ENCODE data around the gene EFCAB8. TPM values are rescaled to one million over a fixed set of nuclear protein-coding genes. Genes with fewer than 3 reads are reported as not detected.
A peak's percentile ranks its signal among the peaks of the same experiment; 100 is the strongest.

EFCAB8 gene
- total and polyA plus RNA-seq, 11 donors, result 0.03 to 0.29 (median 0.08) TPM; not detected in 8

DNA sequence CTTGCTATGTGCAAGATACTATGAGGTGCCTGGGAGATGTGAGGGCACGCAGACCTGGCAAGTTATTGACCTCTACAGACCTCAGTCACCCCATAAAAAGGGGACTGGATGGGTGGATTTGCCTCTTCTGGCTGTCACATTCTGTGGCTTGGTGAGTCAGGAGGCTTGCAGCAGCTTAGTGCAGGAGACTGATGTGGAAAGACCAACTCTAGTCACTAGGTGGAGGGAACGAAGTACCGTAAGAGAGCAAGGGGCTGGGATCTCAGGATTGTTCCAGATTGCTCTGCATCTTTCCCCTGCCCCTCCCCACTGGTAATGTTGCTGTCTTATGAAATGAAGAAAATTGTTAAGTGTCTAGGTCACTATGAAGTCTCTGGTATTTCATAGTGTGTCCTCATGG lies 35.6 kb upstream of the EFCAB8 start:
- intact Hi-C loops (cut with DNase I), result no loop called here
- ATAC-seq (no peak), DNase-seq (no peak)
- peak overlapping the region in 1 of 12 donors; percentile 3 for H3K27ac ChIP-seq
- H3K36me3 ChIP-seq, result peaks cover 0 to 25% (median 24%) of the 10 kb centered on the region in 9 donors
- WGBS, 4 donors, result 53 to 78% (median 69%) methylated on average over 3 of the region's 3 CpGs
- no peak for TF ChIP-seq POLR2A (IDR thresholded peaks at IDR 0.05)
- TF ChIP-seq, protein P1, sequence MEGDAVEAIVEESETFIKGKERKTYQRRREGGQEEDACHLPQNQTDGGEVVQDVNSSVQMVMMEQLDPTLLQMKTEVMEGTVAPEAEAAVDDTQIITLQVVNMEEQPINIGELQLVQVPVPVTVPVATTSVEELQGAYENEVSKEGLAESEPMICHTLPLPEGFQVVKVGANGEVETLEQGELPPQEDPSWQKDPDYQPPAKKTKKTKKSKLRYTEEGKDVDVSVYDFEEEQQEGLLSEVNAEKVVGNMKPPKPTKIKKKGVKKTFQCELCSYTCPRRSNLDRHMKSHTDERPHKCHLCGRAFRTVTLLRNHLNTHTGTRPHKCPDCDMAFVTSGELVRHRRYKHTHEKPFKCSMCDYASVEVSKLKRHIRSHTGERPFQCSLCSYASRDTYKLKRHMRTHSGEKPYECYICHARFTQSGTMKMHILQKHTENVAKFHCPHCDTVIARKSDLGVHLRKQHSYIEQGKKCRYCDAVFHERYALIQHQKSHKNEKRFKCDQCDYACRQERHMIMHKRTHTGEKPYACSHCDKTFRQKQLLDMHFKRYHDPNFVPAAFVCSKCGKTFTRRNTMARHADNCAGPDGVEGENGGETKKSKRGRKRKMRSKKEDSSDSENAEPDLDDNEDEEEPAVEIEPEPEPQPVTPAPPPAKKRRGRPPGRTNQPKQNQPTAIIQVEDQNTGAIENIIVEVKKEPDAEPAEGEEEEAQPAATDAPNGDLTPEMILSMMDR (IDR thresholded peaks at IDR 0.05), result no peak
- H3K4me1 ChIP-seq, result peaks cover 0 to 59% (median 32%) of the 10 kb centered on the region in 12 donors
- H3K27me3 ChIP-seq, result no peaks in the 10 kb centered on the region
- no peak overlapping the region for H3K4me3 ChIP-seq
- H3K9me3 ChIP-seq, result no peaks in the 10 kb centered on the region

DNA sequence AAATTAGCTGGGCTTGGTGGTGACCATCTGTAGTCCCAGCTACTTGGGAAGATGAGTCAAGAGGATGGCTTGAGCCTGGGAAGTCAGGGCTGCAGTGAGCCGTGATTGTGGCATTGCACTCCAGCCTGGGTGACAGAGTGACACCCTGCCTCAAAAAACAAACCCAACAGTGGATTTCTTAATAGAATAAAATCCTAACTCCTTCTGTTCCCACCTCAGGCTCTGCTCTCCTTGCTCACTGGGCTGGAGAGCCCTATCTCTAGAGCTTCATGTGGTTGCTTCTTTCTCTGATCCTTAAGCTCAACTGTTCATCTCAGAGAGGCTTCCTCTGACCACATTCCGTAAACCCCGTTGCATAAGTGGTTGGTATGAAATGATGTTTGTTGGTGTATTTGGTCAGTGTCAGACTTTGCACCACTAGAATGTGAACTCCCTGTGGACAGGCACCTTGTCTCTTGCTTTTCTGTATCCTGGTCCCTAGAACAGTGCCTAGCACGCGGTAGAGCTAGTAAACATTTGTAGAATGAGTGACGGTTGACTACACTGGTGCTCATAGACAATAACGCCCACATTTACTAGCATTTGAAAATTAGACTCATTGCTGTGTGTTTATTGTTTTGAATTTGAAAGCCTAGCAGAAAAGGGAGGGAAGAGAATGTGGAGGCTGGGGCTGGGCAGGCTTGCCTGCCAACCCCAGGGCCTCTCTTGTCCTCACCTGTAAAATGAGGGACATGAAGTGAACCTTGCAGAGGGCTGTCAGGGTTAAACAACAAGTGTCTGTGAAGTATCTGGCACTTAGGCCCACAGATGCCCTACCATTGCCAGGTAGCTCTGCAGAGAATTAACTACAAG lies 34.8 kb upstream of the EFCAB8 start:
- WGBS, 4 donors, result 85 to 90% (median 87%) methylated on average over 7 of the region's 7 CpGs
- ATAC-seq, result no peak
- no peaks in the 10 kb centered on the region for H3K9me3 ChIP-seq
- DNase-seq, result no peak
- peaks cover 0 to 68% (median 34%) of the 10 kb centered on the region in 12 donors for H3K4me1 ChIP-seq
- intact Hi-C loops (cut with DNase I), result no loop called here
- no peak overlapping the region for H3K27ac ChIP-seq
- H3K27me3 ChIP-seq, result no peaks in the 10 kb centered on the region
- H3K36me3 ChIP-seq, result peaks cover 0 to 34% (median 30%) of the 10 kb centered on the region in 9 donors
- no peak overlapping the region for H3K4me3 ChIP-seq
- TF ChIP-seq, protein P1 (IDR thresholded peaks at IDR 0.05), result no peak
- no peak for TF ChIP-seq POLR2A (IDR thresholded peaks at IDR 0.05)

DNA sequence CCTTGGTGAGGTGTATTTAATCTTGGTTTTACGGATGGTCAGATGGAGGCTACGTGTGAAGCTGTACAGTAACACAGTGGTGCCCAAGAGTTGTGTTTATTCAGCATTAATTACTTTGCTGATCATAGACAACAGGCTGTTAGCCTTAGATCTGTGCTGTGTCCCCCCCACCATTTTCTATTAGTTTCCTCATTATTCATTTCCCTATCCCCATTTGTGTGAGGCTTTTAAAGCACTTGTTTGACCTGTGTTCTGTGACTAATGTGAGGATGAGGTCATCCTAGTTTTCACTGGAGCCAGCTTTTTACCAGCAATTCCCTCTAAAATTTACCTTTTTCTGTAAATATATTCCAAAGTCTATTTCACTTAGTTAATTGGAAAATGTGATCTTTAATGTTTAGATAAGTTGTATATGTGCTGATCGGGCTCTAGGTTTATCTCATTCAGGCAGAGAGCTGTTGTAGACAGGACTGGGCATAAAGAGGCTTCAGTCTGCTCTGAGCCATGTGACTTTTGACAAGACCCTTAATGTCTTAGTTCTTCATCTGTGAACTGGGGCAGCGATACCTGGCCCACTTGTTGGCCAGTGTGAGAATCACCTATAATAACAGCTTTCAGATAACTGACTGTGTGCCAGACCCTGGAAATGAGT lies 30.6 kb upstream of the EFCAB8 start:
- ATAC-seq (no peak), DNase-seq (no peak)
- H3K4me3 ChIP-seq, result no peak overlapping the region
- peak overlapping the region in 2 of 12 donors; percentile 4 to 52 for H3K27ac ChIP-seq
- WGBS, 4 donors, result 95 to 97% (median 96%) methylated on average over 4 of the region's 4 CpGs
- no peaks in the 10 kb centered on the region for H3K27me3 ChIP-seq
- no peaks in the 10 kb centered on the region for H3K9me3 ChIP-seq
- peaks cover 0 to 62% (median 9%) of the 10 kb centered on the region in 12 donors for H3K4me1 ChIP-seq
- intact Hi-C loops (cut with DNase I), result no loop called here
- TF ChIP-seq, protein P1 (IDR thresholded peaks at IDR 0.05), result no peak
- no peak for TF ChIP-seq POLR2A (IDR thresholded peaks at IDR 0.05)
- H3K36me3 ChIP-seq, result peaks cover 0 to 62% (median 39%) of the 10 kb centered on the region in 9 donors

Data from heart left ventricle (tissue), 16 donors.